Keratinocyte (primary cell): ENCODE measurements around the gene GSKIP. TPM values are rescaled to one million over a fixed set of nuclear protein-coding genes. Genes with fewer than 3 reads are reported as not detected.

Source experiments
- DNase-seq: peaks from one replicate; pipeline ENCODE4 v3.0.0-alpha.2; 2011; ENCODE audit warnings: low read depth, missing footprints, low spot score
- FAIRE-seq: peaks from 2 replicates; lab custom pipeline; 2011; peaks lifted over from hg19 to GRCh38; lab: Jason Lieb, UNC
- H2AFZ ChIP-seq: 2 replicates; pipeline ENCODE4 v1.6.0; 2012; ENCODE audit warnings: low read length, control low read depth, inconsistent platforms; ENCODE audit not compliant: control insufficient read depth
- H3K27ac ChIP-seq: 2 replicates; pipeline ENCODE4 v1.5.1; 2011; ENCODE audit warnings: low read length; ENCODE audit not compliant: control insufficient read depth, insufficient read depth
- H3K27me3 ChIP-seq: 3 replicates; pipeline ENCODE4 v1.6.0; 2011; ENCODE audit warnings: low read length; ENCODE audit not compliant: control insufficient read depth, insufficient read depth; ENCODE audit errors: extremely low read depth
- H3K36me3 ChIP-seq, 2 experiments: 2 replicates in 1 of 2; 3 replicates in 1 of 2; pipeline ENCODE4 v1.5.1; 2011; ENCODE audit warnings: low read length in 2 of 2, mild to moderate bottlenecking in 1 of 2; ENCODE audit not compliant: control insufficient read depth in 2 of 2, insufficient read depth in 2 of 2; ENCODE audit errors: extremely low read depth in 1 of 2
- H3K4me1 ChIP-seq: 3 replicates; pipeline ENCODE4 v1.5.1; 2011; ENCODE audit warnings: low read length; ENCODE audit not compliant: control insufficient read depth, insufficient read depth; ENCODE audit errors: extremely low read depth
- H3K4me2 ChIP-seq: 3 replicates; pipeline ENCODE4 v1.6.0; 2011; ENCODE audit warnings: low read depth, low read length; ENCODE audit not compliant: control insufficient read depth, insufficient read depth; ENCODE audit errors: extremely low read depth
- H3K4me3 ChIP-seq, 3 experiments: fragments of 200-600 bp in 1 of 3; sonication (generic) in 1 of 3; 2 replicates in 2 of 3; 3 replicates in 1 of 3; pipeline ENCODE4 v1.5.1; 2011 to 2016; ENCODE audit warnings: low read length in 3 of 3, mild to moderate bottlenecking in 3 of 3, control low read depth in 2 of 3, inconsistent platforms in 1 of 3, low read depth in 1 of 3, mixed read lengths in 1 of 3, mixed run types in 1 of 3, moderate library complexity in 1 of 3; ENCODE audit not compliant: control insufficient read depth in 2 of 3, insufficient read depth in 2 of 3; ENCODE audit errors: extremely low read depth in 1 of 3
- H3K79me2 ChIP-seq: 2 replicates; pipeline ENCODE4 v1.6.0; 2012; ENCODE audit warnings: low read length; ENCODE audit not compliant: control insufficient read depth, insufficient read depth
- H3K9ac ChIP-seq: 3 replicates; pipeline ENCODE4 v1.6.0; 2011; ENCODE audit warnings: low read length; ENCODE audit not compliant: control insufficient read depth, insufficient read depth; ENCODE audit errors: extremely low read depth
- H3K9me1 ChIP-seq: 3 replicates; pipeline ENCODE4 v1.6.0; 2011; ENCODE audit warnings: low read length; ENCODE audit not compliant: control insufficient read depth, insufficient read depth; ENCODE audit errors: extremely low read depth
- H3K9me3 ChIP-seq: 2 replicates; pipeline ENCODE4 v1.5.1; 2012; ENCODE audit warnings: low read depth, low read length; ENCODE audit not compliant: control insufficient read depth
- H4K20me1 ChIP-seq: 3 replicates; pipeline ENCODE4 v1.6.0; 2011; ENCODE audit warnings: low read length; ENCODE audit not compliant: control insufficient read depth, insufficient read depth; ENCODE audit errors: extremely low read depth
- CTCF ChIP-seq, 3 experiments: IDR thresholded peaks in 1 of 3; conservative IDR thresholded peaks in 1 of 3; optimal IDR thresholded peaks in 1 of 3; 2 replicates in 2 of 3; 3 replicates in 1 of 3; pipeline versions ENCODE3 to v1.5.1; 2011; ENCODE audit warnings: low read length in 3 of 3, mild to moderate bottlenecking in 3 of 3, moderate library complexity in 2 of 3, control low read depth in 1 of 3, inconsistent platforms in 1 of 3; ENCODE audit not compliant: insufficient read depth in 2 of 3; ENCODE audit errors: extremely low read depth in 1 of 3
- EZH2 ChIP-seq: IDR thresholded peaks from one replicate; pipeline ENCODE4 v1.6.1; 2012; ENCODE audit warnings: inconsistent platforms, mild to moderate bottlenecking, low read length, moderate library complexity
- dilution Hi-C: fragments of 300-500 bp; cut with MboI; formaldehyde crosslinking; loops from one replicate; pipeline ENCODE4 v1.7.0; 2020; ENCODE audit warnings: low sequenced_read_pairs; ENCODE audit not compliant: extremely low pct_ligation_motif_present
- polyA plus RNA-seq, 5 experiments: library from polyadenylated mRNA; depleted of rRNA in 3 of 5; stranded (reverse) in 3 of 5; stranded (forward) in 1 of 5; unstranded in 1 of 5; fragments of >200 nt; gene quantifications; 1 replicate in 1 of 5; 2 replicates in 3 of 5; 3 replicates in 1 of 5; pipeline versions ENCODE4 v1.2.1 to v1.2.3, GENCODE V29; 2011 to 2012; ENCODE audit warnings: missing spikeins in 2 of 5, low read depth in 1 of 5, low replicate concordance in 1 of 5

GSKIP gene
- polyA plus RNA-seq, 1 donor (not counting 4 experiments of a cell fraction or from before 2014, with no cell fraction given) = 51.1 TPM

- H3K4me2 ChIP-seq = no peak overlapping the region
- no peak overlapping the region for H3K9ac ChIP-seq
- peaks cover 0 to 2% of the 10 kb centered on the region in 2 experiments for H3K36me3 ChIP-seq
- H4K20me1 ChIP-seq = no peaks in the 10 kb centered on the region
- no peak overlapping the region for H3K27ac ChIP-seq
- dilution Hi-C loops = no loop called here
- FAIRE-seq (no peak), DNase-seq (no peak)
- H3K9me1 ChIP-seq = no peaks in the 10 kb centered on the region
- no peak overlapping the region for H3K4me3 ChIP-seq
- H3K4me1 ChIP-seq = no peaks in the 10 kb centered on the region
- H2AFZ ChIP-seq = no peak overlapping the region
- peaks cover 11% of the 10 kb centered on the region for H3K79me2 ChIP-seq
- TF ChIP-seq EZH2 (no peak), CTCF (optimal IDR thresholded peaks at IDR 0.05 in 1 of 3, IDR thresholded peaks at IDR 0.05 in 1 of 3, conservative IDR thresholded peaks at IDR 0.05 in 1 of 3; ENCODE audit: extremely low read depth in 1 of 3, insufficient read depth in 2 of 3, low read length in 3 of 3) (no peak)
- H3K9me3 ChIP-seq = no peaks in the 10 kb centered on the region
- no peaks in the 10 kb centered on the region for H3K27me3 ChIP-seq
Observed at GRCh38 chr14:96376093-96376492, 12.8 kb downstream of the GSKIP start.

GRCh38 chr14:96380735-96381134 is 17.4 kb downstream of the GSKIP start:
- Histone ChIP-seq H3K4me1 (no peaks in the 10 kb centered on the region), H3K9me1 (no peaks in the 10 kb centered on the region), H3K9me3 (no peaks in the 10 kb centered on the region), H3K4me3 (no peak overlapping the region), H2AFZ (no peak overlapping the region), H4K20me1 (no peaks in the 10 kb centered on the region), H3K27ac (no peak overlapping the region), H3K27me3 (no peaks in the 10 kb centered on the region), H3K79me2 (no peaks in the 10 kb centered on the region), H3K9ac (no peak overlapping the region), H3K4me2 (no peak overlapping the region), H3K36me3 (peaks cover 0 to 13% of the 10 kb centered on the region in 2 experiments)
- no peak for TF ChIP-seq EZH2
- TF ChIP-seq CTCF (optimal IDR thresholded peaks at IDR 0.05 in 1 of 3, IDR thresholded peaks at IDR 0.05 in 1 of 3, conservative IDR thresholded peaks at IDR 0.05 in 1 of 3; ENCODE audit: extremely low read depth in 1 of 3, insufficient read depth in 2 of 3, low read length in 3 of 3) = no peak
- FAIRE-seq (no peak), DNase-seq (no peak)
- dilution Hi-C loops = no loop called here
